K562 (cell line): ENCODE results near the gene RIMKLA. TPM values are rescaled to one million over a fixed set of nuclear protein-coding genes. Genes with fewer than 3 reads are reported as not detected.

Experiments
- ATAC-seq: fragments of 200-7000 bp; cut with Tn5 transposase; 3 replicates; pipeline ENCODE4 v1.9.1; 2020; ENCODE audit warnings: moderate library complexity
- BruUV-seq: library from RNA; stranded (reverse); fragments of 400-500 nt; replicated peaks from 2 replicates; lab custom pipeline; 2021; lab: Mats Ljungman, UMichigan
- CTCF ChIA-PET: fragments of 300-600 bp; formaldehyde crosslinking; extraction: SDS; loops from one replicate; lab custom pipeline; 2021; ENCODE audit warnings: low intra/inter-chr PET ratio; lab: Yijun Ruan, JAX
- POLR2A ChIA-PET: fragments of 300-600, 350-650 bp; sonication (Branson Sonifier 250); formaldehyde crosslinking; extraction: SDS; loops from one replicate; lab custom pipeline; 2021; ENCODE audit warnings: antibody characterized with exemption, inconsistent platforms; lab: Yijun Ruan, JAX
- DNase-seq, 4 experiments: peaks; one replicate each; pipeline versions ENCODE4 v3.0.0 to v3.0.0-alpha.2; 2011 to 2018; ENCODE audit warnings: low spot score in 3 of 4, mixed read lengths in 3 of 4; ENCODE audit errors: extremely low read depth in 1 of 4
- FAIRE-seq: peaks from 2 replicates; lab custom pipeline; 2011; peaks lifted over from hg19 to GRCh38; lab: Jason Lieb, UNC
- H2AFZ ChIP-seq: 2 replicates; pipeline ENCODE4 v1.6.0; 2011; ENCODE audit warnings: low read depth, low read length, control low read depth, inconsistent platforms
- H3K27ac ChIP-seq: fragments of 200-600 bp; 3 replicates; pipeline ENCODE4 v1.8.0; 2011; ENCODE audit warnings: low read depth, mild to moderate bottlenecking, control low read depth, inconsistent platforms, low read length, moderate library complexity, mixed read lengths; ENCODE audit errors: extremely low read depth
- H3K27me3 ChIP-seq, 2 experiments: fragments of 300-600 bp in 1 of 2; 2 replicates in 1 of 2; 3 replicates in 1 of 2; pipeline versions ENCODE4 v1.6.0 to v1.8.0; 2011; ENCODE audit warnings: inconsistent platforms in 2 of 2, low read length in 2 of 2, mild to moderate bottlenecking in 1 of 2, mixed read lengths in 1 of 2, moderate library complexity in 1 of 2; ENCODE audit not compliant: control insufficient read depth in 2 of 2, insufficient read depth in 2 of 2
- H3K36me3 ChIP-seq: fragments of 300-600 bp; 3 replicates; pipeline ENCODE4 v1.8.0; 2011; ENCODE audit warnings: mild to moderate bottlenecking, low read length, inconsistent platforms; ENCODE audit not compliant: control insufficient read depth, insufficient read depth
- H3K4me1 ChIP-seq, 2 experiments: fragments of 200-600 bp in 1 of 2; replicated peaks in 1 of 2; 2 replicates in 1 of 2; 3 replicates in 1 of 2; pipeline versions ENCODE4 v1.5.1 to v1.8.0; 2011; ENCODE audit warnings: inconsistent platforms in 2 of 2, low read length in 2 of 2, mild to moderate bottlenecking in 1 of 2, mixed read lengths in 1 of 2, moderate library complexity in 1 of 2; ENCODE audit not compliant: control insufficient read depth in 2 of 2, insufficient read depth in 2 of 2
- H3K4me2 ChIP-seq: 2 replicates; pipeline ENCODE4 v1.6.1; 2011; ENCODE audit warnings: low read length, control low read depth, inconsistent platforms, mixed read lengths; ENCODE audit not compliant: insufficient read depth
- H3K4me3 ChIP-seq: fragments of 200-600 bp; sonication (generic), shearing (Covaris generic); 2 replicates; pipeline ENCODE4 v1.5.1; 2016; ENCODE audit warnings: control low read depth, inconsistent platforms
- H3K79me2 ChIP-seq: fragments of 200-600 bp; 3 replicates; pipeline ENCODE4 v1.8.0; 2011; ENCODE audit warnings: low read length, inconsistent platforms; ENCODE audit not compliant: control insufficient read depth, insufficient read depth
- H3K9ac ChIP-seq, 2 experiments: 2 replicates each; pipeline versions ENCODE4 v1.6.0 to v1.6.1; 2011; ENCODE audit warnings: low read depth in 2 of 2, low read length in 2 of 2, control low read depth in 1 of 2, inconsistent platforms in 1 of 2, mild to moderate bottlenecking in 1 of 2, mixed read lengths in 1 of 2; ENCODE audit not compliant: insufficient read depth in 1 of 2
- H3K9me1 ChIP-seq: one replicate; pipeline ENCODE4 v1.6.0; 2011; ENCODE audit warnings: inconsistent platforms, mild to moderate bottlenecking, low read length, moderate library complexity; ENCODE audit not compliant: control insufficient read depth, insufficient read depth
- H3K9me3 ChIP-seq: replicated peaks from 2 replicates; pipeline ENCODE4 v1.5.1; 2011; ENCODE audit warnings: low read depth, low read length, inconsistent platforms; ENCODE audit not compliant: control insufficient read depth, insufficient read depth
- H4K20me1 ChIP-seq: replicated peaks from 2 replicates; pipeline ENCODE4 v1.6.1; 2011; ENCODE audit warnings: low read length, inconsistent platforms, mixed read lengths; ENCODE audit not compliant: control insufficient read depth, insufficient read depth
- ETV5 ChIP-seq: sonication (generic); formaldehyde crosslinking; IDR thresholded peaks from 2 replicates; pipeline ENCODE4 v1.4.0; 2020; ENCODE audit warnings: low read depth, mild to moderate bottlenecking, missing genetic modification reagents
- MAX ChIP-seq: sonication (generic); formaldehyde crosslinking; IDR thresholded peaks from 2 replicates; pipeline ENCODE4 v1.9.0; 2022; ENCODE audit warnings: mild to moderate bottlenecking, missing genetic modification reagents
- MED1 ChIP-seq: sonication (generic); formaldehyde crosslinking; IDR thresholded peaks from 2 replicates; pipeline ENCODE4 v1.8.1; 2023; ENCODE audit warnings: missing genetic modification reagents, borderline replicate concordance
- RB1 ChIP-seq: fragments of 450-650 bp; IDR thresholded peaks from 2 replicates; pipeline ENCODE4 v1.6.1; 2017; ENCODE audit warnings: low read depth, mild to moderate bottlenecking
- RFX5 ChIP-seq: IDR thresholded peaks from 2 replicates; pipeline ENCODE4 v1.6.1; 2011; ENCODE audit warnings: low read depth, mild to moderate bottlenecking, improper control_type of control experiment, low read length
- SMARCA5 ChIP-seq: fragments of 450-650 bp; IDR thresholded peaks from 2 replicates; pipeline ENCODE4 v1.6.1; 2016
- SRF ChIP-seq, 2 experiments: fragments of 250-450, 450-650 bp in 1 of 2; sonication (Bioruptor Pico) in 1 of 2; sonication (generic) in 1 of 2; formaldehyde crosslinking; IDR thresholded peaks; 2 replicates each; pipeline versions ENCODE4 v1.5.0 to v1.5.1; 2020 to 2022; ENCODE audit warnings: mild to moderate bottlenecking in 1 of 2, missing genetic modification reagents in 1 of 2
- ZBED1 ChIP-seq: IDR thresholded peaks from 2 replicates; pipeline ENCODE4 v1.6.1; 2014
- ZNF124 ChIP-seq: sonication (generic); formaldehyde crosslinking; IDR thresholded peaks from 2 replicates; pipeline ENCODE4 v1.8.1; 2022; ENCODE audit warnings: missing genetic modification reagents
- WGBS: fragments of 100-300 bp; shearing (Covaris generic); methylation state at CpG from one replicate; pipeline ENCODE4 v1.1.6; 2016; ENCODE audit warnings: low coverage, mixed read lengths; ENCODE audit not compliant: insufficient coverage; ENCODE audit errors: missing lambda C conversion rate; 5-methylcytosine and 5-hydroxymethylcytosine counted together
- in situ Hi-C: fragments of 300-500 bp; cut with MboI; formaldehyde crosslinking; loops from 4 replicates; pipeline ENCODE4 v1.15.0; 2018; ENCODE audit warnings: inconsistent platforms, mixed read lengths
- intact Hi-C: fragments of 100-400 bp; cut with micrococcal nuclease; formaldehyde crosslinking; loops from 2 replicates; pipeline ENCODE4 v1.14.2; 2022
- polyA plus RNA-seq, 8 experiments: library from polyadenylated mRNA; depleted of rRNA in 4 of 8; stranded (reverse) in 5 of 8; unstranded in 3 of 8; fragments of >200 nt; fragmentation: Nextera tagmentation in 2 of 8; fragmentation: Illumina TruSeq in 1 of 8; extraction: Ambion mirVana in 2 of 8; extraction: Trizol in 1 of 8; gene quantifications; 2 replicates each; pipeline versions ENCODE4 v1.2.1 to v1.2.3, GENCODE V29; 2011 to 2014; ENCODE audit warnings: inconsistent platforms in 1 of 8, missing spikeins in 1 of 8
- total RNA-seq, 7 experiments: library from RNA; depleted of rRNA in 6 of 7; stranded (reverse); fragments of >200 nt in 6 of 7; fragmentation: Illumina TruSeq in 2 of 7; extraction: Trizol in 2 of 7; gene quantifications; 2 replicates each; pipeline versions ENCODE4 v1.2.1 to v1.2.3, GENCODE V29; 2011 to 2021; ENCODE audit warnings: low replicate concordance in 1 of 7

Gene RIMKLA
- total and polyA plus RNA-seq, 9 of the 15 experiments (the other 6 are each of a cell fraction or from before 2014, with no cell fraction given) = 0.02 TPM; not detected in 8

GRCh38 chr1:42439940-42440339 lies 59.3 kb downstream of the RIMKLA start:
- no peaks in the 10 kb centered on the region for H3K9me1 ChIP-seq
- POLR2A ChIA-PET = interaction anchor here (0.5 kb wide), 1 partner anchor 1709 kb away, joined by 3 read pairs; no protein-coding TSS in a partner anchor
- H3K9me3 ChIP-seq = no peaks in the 10 kb centered on the region
- intact Hi-C loops (no loop called here), in situ Hi-C loops (no loop called here)
- no peak for DNase-seq
- CTCF ChIA-PET = no interaction called here
- H3K9ac ChIP-seq = no peak overlapping the region
- H2AFZ ChIP-seq = no peak overlapping the region
- WGBS = 0% methylated on average over 2 of the region's 2 CpGs
- peaks cover 35 to 40% of the 10 kb centered on the region in 2 experiments for H3K27me3 ChIP-seq
- no peaks in the 10 kb centered on the region for H3K79me2 ChIP-seq
- no peak overlapping the region for H3K4me2 ChIP-seq
- H3K36me3 ChIP-seq = no peaks in the 10 kb centered on the region
- no peak overlapping the region for H3K27ac ChIP-seq
- no peak overlapping the region for H3K4me3 ChIP-seq
- no TSS peak for BruUV-seq
- TF ChIP-seq MED1 (CRISPR knock-in tag) = no peak
- no peak for TF ChIP-seq SRF (CRISPR knock-in tag; IDR thresholded peaks at IDR 0.05)
- TF ChIP-seq MAX (CRISPR knock-in tag) = no peak
- no peak for TF ChIP-seq ZBED1
- TF ChIP-seq ZNF124 (CRISPR knock-in tag) = no peak
- TF ChIP-seq RB1 = no peak
- TF ChIP-seq RFX5 = no peak
- TF ChIP-seq ETV5 (CRISPR knock-in tag) = no peak
- TF ChIP-seq SMARCA5 = no peak
- TF ChIP-seq, all 486 proteins: peak for 0
- H3K4me1 ChIP-seq = no peaks in the 10 kb centered on the region
- ATAC-seq (no peak), FAIRE-seq (no peak)
- H4K20me1 ChIP-seq = no peaks in the 10 kb centered on the region
